GM06990 (cell line): Measurements from ENCODE around the gene ZNF536.

Source experiments
- DNase-seq: peaks from one replicate; pipeline ENCODE4 v3.0.0-alpha.2; 2011; ENCODE audit not compliant: insufficient read length; ENCODE audit errors: extremely low read depth
- H3K27me3 ChIP-seq: replicated peaks from 2 replicates; pipeline ENCODE4 v1.6.0; 2011; ENCODE audit warnings: low read length; ENCODE audit not compliant: control insufficient read depth, insufficient read depth
- H3K36me3 ChIP-seq: 2 replicates; pipeline ENCODE4 v1.5.1; 2011; ENCODE audit warnings: low read length; ENCODE audit not compliant: control insufficient read depth, insufficient read depth
- H3K4me3 ChIP-seq: replicated peaks from 2 replicates; pipeline ENCODE4 v1.5.1; 2011; ENCODE audit warnings: low read depth, mild to moderate bottlenecking, control low read depth, low read length
- CTCF ChIP-seq: IDR thresholded peaks from 2 replicates; pipeline ENCODE4 v1.5.1; 2011; ENCODE audit warnings: low read length, control low read depth, mild to moderate bottlenecking, inconsistent platforms; ENCODE audit not compliant: insufficient read depth, poor library complexity, severe bottlenecking

Gene ZNF536

GRCh38 chr19:30387311-30388115 is 15.3 kb downstream of the ZNF536 start:
- DNase-seq: no peak
- H3K27me3 ChIP-seq: no peaks in the 10 kb centered on the region
- H3K4me3 ChIP-seq: no peak overlapping the region
- H3K36me3 ChIP-seq: no peaks in the 10 kb centered on the region
- no peak for TF ChIP-seq CTCF

- Histone ChIP-seq H3K27me3 (no peaks in the 10 kb centered on the region), H3K36me3 (no peaks in the 10 kb centered on the region), H3K4me3 (no peak overlapping the region)
- DNase-seq: no peak
- no peak for TF ChIP-seq CTCF
Measured at GRCh38 chr19:30388327-30388726, 16.1 kb downstream of the ZNF536 start.

- DNase-seq: no peak
- Histone ChIP-seq H3K36me3 (no peaks in the 10 kb centered on the region), H3K27me3 (no peaks in the 10 kb centered on the region), H3K4me3 (no peak overlapping the region)
- TF ChIP-seq CTCF: no peak
Measured at GRCh38 chr19:30388819-30389218, 16.6 kb downstream of the ZNF536 start.

- DNase-seq: no peak
- TF ChIP-seq CTCF: no peak
- H3K36me3 ChIP-seq: no peaks in the 10 kb centered on the region
- H3K27me3 ChIP-seq: no peaks in the 10 kb centered on the region
- H3K4me3 ChIP-seq: no peak overlapping the region
Measured at GRCh38 chr19:30390356-30390988, 18.3 kb downstream of the ZNF536 start.

GRCh38 chr19:30391052-30391451 is 18.9 kb downstream of the ZNF536 start:
- H3K27me3 ChIP-seq: no peaks in the 10 kb centered on the region
- H3K4me3 ChIP-seq: no peak overlapping the region
- no peak for TF ChIP-seq CTCF

More at GRCh38 chr19:30391052-30391451, 18.9 kb downstream of the ZNF536 start:
- DNase-seq: no peak
- H3K36me3 ChIP-seq: no peaks in the 10 kb centered on the region
